H7 (cell line): ENCODE data around the gene NCOA6. TPM values are rescaled to one million over a fixed set of nuclear protein-coding genes. Genes with fewer than 3 reads are reported as not detected.

Experiments
- DNase-seq: peaks from one replicate; pipeline ENCODE4 v3.0.0; 2012
- H3K27me3 ChIP-seq: 2 replicates; pipeline ENCODE4 v1.6.0; 2011; ENCODE audit warnings: mild to moderate bottlenecking, low read length; ENCODE audit not compliant: control insufficient read depth, insufficient read depth
- H3K36me3 ChIP-seq: replicated peaks from 2 replicates; pipeline ENCODE4 v1.5.1; 2011; ENCODE audit warnings: low read length; ENCODE audit not compliant: control insufficient read depth, insufficient read depth
- H3K4me3 ChIP-seq: 2 replicates; pipeline ENCODE4 v1.5.1; 2011; ENCODE audit warnings: low read depth, mild to moderate bottlenecking, control low read depth, low read length, moderate library complexity; ENCODE audit not compliant: insufficient read depth
- total RNA-seq: library from RNA; depleted of rRNA; stranded (reverse); fragments of >200 nt; shearing (Covaris generic); gene quantifications from 2 replicates; pipeline ENCODE4 v1.2.3, GENCODE V29; 2014

NCOA6 gene
- total RNA-seq, 1 experiment from 2014 or later, result 3.7 TPM

DNA sequence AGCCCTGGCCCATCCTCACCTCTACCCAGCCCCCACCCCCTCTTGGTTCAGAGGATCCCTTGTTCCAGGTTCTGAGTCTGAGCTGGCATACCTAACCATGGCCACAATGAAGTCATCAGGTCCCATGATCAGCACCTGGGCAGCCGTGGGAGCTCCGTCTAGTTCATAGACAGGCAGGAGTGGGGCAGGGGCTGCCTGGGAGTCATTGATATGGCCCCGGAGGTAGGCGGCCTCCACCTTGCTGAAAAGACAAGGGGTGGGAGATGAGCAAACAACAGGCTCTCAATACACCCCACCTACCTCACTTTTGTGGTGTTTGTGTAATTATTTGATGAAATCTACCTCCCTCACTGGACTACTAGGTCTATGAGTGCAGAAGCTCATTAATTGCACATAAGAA is 26.8 kb upstream of the NCOA6 start:
- no peak overlapping the region for H3K4me3 ChIP-seq
- no peak for DNase-seq
- no peaks in the 10 kb centered on the region for H3K27me3 ChIP-seq
- H3K36me3 ChIP-seq, result peaks cover 15% of the 10 kb centered on the region

DNA sequence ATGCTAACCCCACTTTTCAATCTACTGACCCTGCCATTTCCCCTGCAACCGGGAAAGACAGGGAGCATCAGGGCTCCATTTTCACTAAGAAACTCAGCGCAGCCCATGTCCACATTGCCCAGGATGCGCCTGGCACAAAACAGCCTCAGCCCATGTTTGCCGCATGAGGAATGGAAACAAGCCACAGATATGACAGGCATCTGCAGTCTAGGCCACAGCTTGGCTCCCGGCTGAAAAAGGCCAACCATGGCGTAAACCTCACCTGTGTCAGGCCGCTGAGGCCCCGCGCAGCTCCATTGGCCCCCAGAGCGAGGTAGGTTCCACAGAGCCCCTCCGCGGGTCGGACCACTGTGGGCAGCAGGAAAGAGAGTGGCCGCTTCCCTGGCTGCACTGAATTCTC is 25.5 kb upstream of the NCOA6 start:
- H3K27me3 ChIP-seq, result no peaks in the 10 kb centered on the region
- DNase-seq, result no peak
- no peak overlapping the region for H3K4me3 ChIP-seq
- H3K36me3 ChIP-seq, result peaks cover 15% of the 10 kb centered on the region

DNA sequence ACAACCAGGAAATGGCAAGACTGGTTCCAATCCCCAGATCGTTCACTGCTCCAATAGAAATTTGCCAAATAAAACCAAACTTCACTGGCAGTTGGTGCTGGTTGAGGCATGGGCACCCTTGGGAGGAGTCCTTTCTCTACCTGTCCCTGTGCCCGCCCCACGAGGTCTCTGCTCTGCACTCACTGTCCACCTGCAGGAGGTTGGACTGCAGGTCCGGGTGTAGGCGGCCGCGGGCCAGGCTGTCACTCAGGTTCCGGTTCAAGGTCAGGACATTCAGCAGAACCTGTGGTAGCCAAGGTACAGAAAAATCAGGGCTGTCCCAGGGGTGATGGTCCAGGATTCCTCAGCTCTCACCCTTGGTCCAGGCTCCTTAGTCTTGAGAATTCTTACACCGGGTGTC is 24.3 kb upstream of the NCOA6 start:
- Histone ChIP-seq H3K4me3 (no peak overlapping the region), H3K36me3 (peaks cover 11% of the 10 kb centered on the region), H3K27me3 (no peaks in the 10 kb centered on the region)
- DNase-seq, result no peak

DNA sequence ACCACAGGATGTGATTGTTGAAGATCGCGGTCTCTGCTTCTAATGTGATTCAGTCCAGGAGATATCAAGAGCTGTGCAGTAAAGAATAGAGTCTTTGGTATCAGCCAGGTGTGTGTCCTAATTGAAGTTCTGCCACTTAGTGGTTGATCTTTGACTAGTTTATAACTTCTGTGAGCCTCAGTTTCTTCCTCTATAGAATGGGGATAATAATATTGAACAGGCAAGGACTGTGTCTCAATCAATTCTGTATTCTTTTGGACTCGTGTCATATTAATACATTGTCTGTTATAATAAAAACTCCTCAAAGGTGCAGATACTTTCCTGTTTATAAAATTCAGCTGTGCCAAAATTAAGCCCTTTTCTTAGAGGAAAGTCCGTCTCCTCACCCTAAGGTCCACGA is 23.1 kb upstream of the NCOA6 start:
- Histone ChIP-seq H3K36me3 (peaks cover 11% of the 10 kb centered on the region), H3K4me3 (no peak overlapping the region), H3K27me3 (no peaks in the 10 kb centered on the region)
- no peak for DNase-seq

DNA sequence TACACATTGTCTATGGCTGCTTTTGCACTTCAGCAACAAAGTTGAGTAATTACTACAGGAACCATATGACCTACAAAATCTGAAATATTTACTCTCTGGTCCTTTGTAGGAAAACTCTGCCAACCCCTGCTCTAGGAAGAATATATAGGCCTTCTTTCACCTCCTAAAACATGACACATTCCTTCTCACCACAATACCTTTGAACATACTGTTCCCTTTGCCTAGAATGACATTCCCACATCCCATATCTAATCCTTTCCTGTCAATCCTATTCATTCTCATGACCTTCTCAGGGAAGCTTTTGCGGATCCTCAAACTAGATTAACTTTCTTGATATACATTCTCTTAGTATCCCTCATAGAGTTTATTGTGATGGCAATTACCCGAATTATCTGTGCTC is 18.0 kb upstream of the NCOA6 start:
- Histone ChIP-seq H3K4me3 (no peak overlapping the region), H3K36me3 (peaks cover 2% of the 10 kb centered on the region; the same call in 1 of the 2 replicates), H3K27me3 (no peaks in the 10 kb centered on the region)
- no peak for DNase-seq

DNA sequence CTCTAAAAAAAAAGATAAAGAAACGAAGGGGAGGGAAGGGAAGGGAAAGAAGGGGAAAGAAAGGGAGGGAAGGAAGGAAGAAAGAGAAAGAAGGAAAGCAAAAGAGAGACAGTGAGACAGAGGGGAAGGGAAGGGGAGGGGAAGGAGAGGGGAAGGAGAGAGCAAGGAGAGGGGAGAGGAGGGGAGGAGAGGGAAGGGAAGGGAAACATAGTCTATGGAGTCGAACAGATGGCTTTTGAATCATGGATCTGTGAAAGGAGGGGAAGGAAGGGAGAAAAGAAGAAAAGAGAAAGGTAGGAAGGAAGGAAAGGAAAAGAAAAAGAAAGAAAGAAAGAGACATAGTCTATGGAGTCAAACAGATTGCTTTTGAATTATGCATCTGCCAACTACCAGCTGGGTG is 16.7 kb upstream of the NCOA6 start:
- H3K27me3 ChIP-seq, result no peaks in the 10 kb centered on the region
- no peaks in the 10 kb centered on the region for H3K36me3 ChIP-seq
- no peak for DNase-seq
- no peak overlapping the region for H3K4me3 ChIP-seq

DNA sequence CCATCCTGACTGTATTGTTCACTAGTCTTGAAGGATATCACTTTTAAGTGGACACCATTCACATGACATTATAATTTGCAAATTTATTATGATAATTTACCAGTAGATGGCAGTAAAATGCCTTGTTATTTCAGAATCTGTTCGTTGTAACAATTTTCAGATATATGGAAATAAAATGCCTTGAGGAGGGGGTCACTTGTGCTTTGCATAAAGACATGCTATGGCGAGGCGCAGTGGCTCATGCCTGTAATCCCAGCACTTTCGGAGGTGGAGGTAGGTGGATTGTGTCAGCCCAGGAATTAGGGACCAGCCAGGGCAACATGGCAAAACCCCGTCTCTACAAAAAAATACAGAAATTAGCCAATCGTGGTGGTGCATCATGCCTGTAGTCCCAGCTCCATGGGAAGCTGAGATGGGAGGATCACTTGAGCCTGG is 9.0 kb upstream of the NCOA6 start:
- no peak overlapping the region for H3K4me3 ChIP-seq
- H3K36me3 ChIP-seq, result no peaks in the 10 kb centered on the region
- DNase-seq, result no peak
- peaks cover 2% of the 10 kb centered on the region; the same call in 1 of the 2 replicates for H3K27me3 ChIP-seq

DNA sequence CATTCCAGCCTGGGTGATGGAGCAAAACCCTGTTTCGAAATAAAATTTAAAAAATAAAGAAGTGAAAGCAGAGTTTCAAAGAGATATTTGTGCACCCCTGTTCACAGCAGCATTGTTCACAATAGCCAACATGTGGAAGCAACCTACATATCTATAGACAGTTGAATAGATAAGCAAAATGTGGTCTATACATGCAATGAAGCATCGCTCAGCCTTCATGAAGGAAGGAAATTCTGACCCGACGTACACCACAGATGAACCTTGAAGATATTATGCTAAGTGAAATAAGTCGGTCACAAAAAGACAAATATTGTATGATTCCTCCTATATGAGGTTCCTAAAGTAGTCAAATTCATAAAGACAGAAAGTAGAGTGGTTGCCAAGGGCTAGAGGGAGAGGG is 6.5 kb upstream of the NCOA6 start:
- peaks cover 2% of the 10 kb centered on the region; the same call in 1 of the 2 replicates for H3K27me3 ChIP-seq
- no peak for DNase-seq
- no peak overlapping the region for H3K4me3 ChIP-seq
- no peaks in the 10 kb centered on the region for H3K36me3 ChIP-seq

DNA sequence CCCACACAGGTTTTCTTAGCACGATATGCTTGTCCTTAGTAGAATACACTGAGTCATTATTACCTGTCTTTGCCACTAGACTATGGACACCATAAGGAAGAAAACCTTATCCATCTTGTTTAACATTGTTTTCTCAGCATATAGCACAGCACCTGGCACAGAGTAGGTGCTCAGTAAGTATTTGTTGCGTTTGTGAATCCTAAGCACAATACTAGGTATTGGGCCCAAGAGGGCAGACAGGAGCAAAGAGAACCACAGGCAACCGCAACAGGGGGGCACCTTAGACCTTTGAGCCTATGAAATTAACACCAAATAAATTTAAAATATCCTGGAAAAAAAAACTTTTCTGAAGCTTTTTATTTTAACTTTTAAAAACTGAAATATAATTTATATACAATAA is 3.7 kb upstream of the NCOA6 start:
- H3K4me3 ChIP-seq, result no peak overlapping the region
- H3K27me3 ChIP-seq, result peaks cover 2% of the 10 kb centered on the region; the same call in 1 of the 2 replicates
- no peaks in the 10 kb centered on the region for H3K36me3 ChIP-seq
- DNase-seq, result no peak

DNA sequence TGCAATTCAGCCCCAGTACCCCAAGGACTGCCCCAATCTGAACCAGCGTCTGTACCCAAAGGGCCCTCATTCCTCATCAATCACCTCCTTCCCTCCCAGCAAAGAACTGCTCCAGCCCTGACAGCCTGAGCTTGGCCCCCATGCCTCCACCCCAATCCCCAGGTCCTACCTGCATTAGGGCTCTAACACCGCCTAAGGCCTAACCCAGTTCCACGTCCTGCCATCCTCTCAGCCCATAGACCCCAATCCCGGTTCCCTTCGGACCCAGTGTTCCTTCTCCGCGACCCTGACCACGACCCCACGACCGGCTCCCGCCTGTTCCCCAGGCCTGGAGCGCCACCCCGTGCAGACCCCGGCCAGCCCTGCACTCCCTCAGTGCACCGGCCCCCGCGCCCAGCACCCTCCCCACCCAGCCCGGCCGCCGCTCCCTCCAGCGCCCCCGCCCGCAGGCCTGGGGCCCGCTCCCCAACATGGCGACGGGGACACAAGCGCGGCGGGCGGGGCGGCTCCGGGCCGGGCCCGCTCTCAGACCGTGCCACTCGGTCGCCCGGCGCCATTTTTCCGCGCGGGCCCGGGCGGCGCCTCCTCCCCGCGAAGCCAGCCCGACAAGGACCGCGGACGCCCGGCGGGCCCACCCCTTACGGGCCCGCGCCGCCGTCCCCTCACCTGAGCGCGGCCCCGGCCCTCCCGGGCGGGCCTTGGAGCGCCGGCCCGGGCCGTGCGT is 483 bp downstream of the NCOA6 start:
- H3K4me3 ChIP-seq, result peak overlapping the region; percentile 80
- H3K36me3 ChIP-seq, result no peaks in the 10 kb centered on the region
- DNase-seq, result peak; percentile 94
- no peaks in the 10 kb centered on the region for H3K27me3 ChIP-seq

DNA sequence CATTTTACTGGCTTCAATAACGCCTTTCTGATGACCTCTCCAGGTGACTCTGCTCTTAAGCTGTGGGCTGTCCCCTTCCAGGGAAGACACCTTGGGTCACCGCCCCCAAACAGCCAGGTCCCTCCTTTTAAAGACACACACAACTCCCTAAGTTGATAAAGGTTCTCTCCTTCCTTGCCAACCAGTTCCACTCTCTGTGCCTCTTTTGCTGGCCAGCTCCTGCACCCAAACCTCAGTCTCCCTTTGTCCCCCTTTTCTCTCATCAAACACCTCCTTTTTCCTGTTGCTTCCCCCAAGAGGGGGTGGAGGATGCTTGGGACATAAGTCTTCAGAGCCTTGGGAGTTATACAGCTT is 1.0 kb downstream of the NCOA6 start:
- H3K27me3 ChIP-seq, result no peaks in the 10 kb centered on the region
- DNase-seq, result peak; percentile 82
- peak overlapping the region; percentile 80 for H3K4me3 ChIP-seq
- H3K36me3 ChIP-seq, result no peaks in the 10 kb centered on the region

DNA sequence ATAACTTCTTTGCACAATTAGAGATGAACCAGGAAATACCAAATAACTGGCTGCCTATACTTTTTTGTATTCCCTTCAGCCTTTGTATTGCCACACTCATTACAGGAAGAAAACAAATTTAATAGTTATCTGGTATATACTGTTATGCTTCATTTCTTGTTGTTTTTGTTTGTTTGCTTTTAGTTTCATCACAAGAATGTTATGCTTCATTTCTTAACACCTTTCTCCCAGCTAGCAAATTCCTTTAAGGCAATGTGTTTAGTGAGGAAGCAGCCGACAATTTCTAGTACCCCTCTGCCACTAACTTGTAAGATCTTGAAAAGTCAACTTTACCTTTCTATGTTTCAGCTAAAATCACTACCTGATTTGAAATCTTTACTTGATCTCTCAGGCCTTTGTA is 1.4 kb downstream of the NCOA6 start:
- H3K27me3 ChIP-seq, result no peaks in the 10 kb centered on the region
- no peak overlapping the region; the same call in 1 of the 2 replicates for H3K4me3 ChIP-seq
- DNase-seq, result no peak
- no peaks in the 10 kb centered on the region for H3K36me3 ChIP-seq

DNA sequence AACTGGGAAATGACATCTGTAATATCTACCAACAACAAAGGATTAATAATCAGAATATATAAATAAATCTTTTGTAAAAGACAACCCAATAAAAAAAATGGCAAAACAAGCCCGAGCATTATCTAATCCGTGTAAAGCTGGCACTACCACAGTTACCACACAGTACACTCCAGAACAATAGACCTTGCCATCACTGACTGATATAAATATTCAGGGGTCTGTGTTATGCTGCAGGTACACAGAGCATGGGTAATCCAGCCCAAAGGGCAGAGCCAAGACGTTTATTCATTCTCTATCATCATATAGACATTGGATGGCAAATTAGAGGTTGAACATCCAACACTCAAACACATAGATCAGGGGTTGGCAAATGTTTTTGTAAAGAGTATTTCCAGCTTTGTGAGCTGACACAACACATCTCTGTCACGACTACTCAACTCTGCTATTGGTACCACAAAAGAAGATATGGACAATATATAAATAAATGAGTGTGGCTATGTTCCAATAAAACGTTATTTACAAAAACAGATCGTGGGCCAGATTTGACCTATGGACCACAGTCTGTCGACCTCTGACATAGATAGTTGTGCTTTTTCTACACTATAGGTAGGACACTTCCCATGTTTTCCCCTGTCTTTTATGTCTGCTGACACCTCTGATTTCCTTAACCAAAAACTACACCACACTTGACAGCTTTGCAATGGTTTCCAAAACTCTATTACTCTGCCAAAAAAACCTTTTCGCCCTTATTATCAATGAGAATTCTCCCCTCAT is 4.5 kb downstream of the NCOA6 start:
- no peak for DNase-seq
- no peaks in the 10 kb centered on the region for H3K36me3 ChIP-seq
- no peaks in the 10 kb centered on the region for H3K27me3 ChIP-seq

DNA sequence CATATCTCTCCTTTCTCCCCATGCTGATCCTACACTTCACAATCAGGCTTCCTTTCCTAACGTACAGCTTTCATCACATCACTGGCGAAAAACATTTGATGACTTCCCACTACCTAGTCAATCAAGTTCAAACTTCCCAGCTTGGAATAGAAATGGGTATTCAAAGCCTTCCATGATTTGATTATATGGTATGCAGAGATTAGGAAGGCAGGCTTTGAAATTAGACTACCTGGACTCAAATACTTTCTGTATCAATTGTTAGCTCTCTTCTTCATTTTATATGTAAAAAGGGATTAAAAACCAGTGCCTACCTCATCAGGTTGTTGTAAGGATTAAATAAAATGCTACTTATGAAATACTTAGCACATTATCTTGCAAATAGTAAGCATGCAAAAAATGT is 7.7 kb downstream of the NCOA6 start:
- no peaks in the 10 kb centered on the region for H3K36me3 ChIP-seq
- no peak for DNase-seq
- H3K27me3 ChIP-seq, result no peaks in the 10 kb centered on the region
- no peak overlapping the region for H3K4me3 ChIP-seq

More for the DNA sequence above, 4.5 kb downstream of the NCOA6 start:
- H3K4me3 ChIP-seq, result no peak overlapping the region

DNA sequence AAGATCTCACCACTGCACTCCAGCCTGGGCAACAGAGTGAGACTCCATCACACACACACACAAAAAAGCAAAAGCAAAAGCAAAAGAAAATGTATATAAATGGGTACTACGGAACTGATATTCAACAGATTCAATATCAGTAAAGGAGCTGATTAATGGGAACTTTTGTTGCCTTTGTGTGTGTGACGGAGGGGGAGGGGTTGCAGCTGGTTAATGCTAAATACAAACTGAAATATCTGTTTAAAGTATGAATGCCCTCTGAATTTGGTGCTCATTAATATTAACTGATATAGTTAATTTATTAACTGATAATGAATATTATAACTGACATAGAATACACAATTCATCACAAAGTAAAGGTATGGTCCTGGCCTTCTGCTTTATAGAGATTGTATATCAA is 8.4 kb downstream of the NCOA6 start:
- no peaks in the 10 kb centered on the region for H3K27me3 ChIP-seq
- no peaks in the 10 kb centered on the region for H3K36me3 ChIP-seq
- H3K4me3 ChIP-seq, result no peak overlapping the region
- DNase-seq, result no peak
